Purkinje cell (primary cell): ENCODE measurements around the gene MROH2B. TPM values are rescaled to one million over a fixed set of nuclear protein-coding genes. Genes with fewer than 3 reads are reported as not detected.

Source experiments
- polyA plus RNA-seq: library from polyadenylated mRNA; unstranded; fragments of >200 nt; fragmentation: Nextera tagmentation; gene quantifications from 2 replicates; pipeline ENCODE4 v1.2.1, GENCODE V29; 2014

The MROH2B gene
- polyA plus RNA-seq, result not detected in 2 replicates

DNA sequence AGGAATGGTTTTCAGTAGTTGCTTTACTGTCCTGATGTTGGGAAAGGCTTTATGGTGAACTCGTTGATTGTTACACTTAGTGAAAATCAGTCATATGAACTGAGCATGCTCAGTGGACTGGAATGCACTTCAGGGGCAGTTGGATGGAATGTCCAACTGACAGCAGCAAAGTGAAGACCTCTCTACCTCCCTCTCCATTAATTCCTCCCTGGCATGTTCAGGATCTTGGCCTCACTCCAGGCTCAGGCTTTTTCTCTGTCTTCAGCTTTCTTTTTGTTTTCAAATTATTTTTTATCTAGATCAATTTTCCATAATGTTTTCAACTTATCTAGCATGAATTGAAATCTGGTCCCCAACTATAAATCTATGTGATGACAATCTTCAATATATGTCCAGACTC, at the start of gene MROH2B:
Gene MROH2B (minus strand): TSS at position 101 of the 400 bp plus-strand sequence. CDS start 490 bp downstream, outside the sequence.

Other genes starting within 250 kb of the MROH2B start
- gene RPL37, start 236.1 kb downstream of the MROH2B start, polyA plus RNA-seq, result 491 and 580 TPM in 2 replicates
- 0.22 TPM in 1 of 2 replicates, not detected in the other for gene CARD6, start 230.0 kb downstream of the MROH2B start, polyA plus RNA-seq
- gene C7, start 161.8 kb downstream of the MROH2B start, polyA plus RNA-seq, result 0.28 TPM in 1 of 2 replicates, not detected in the other
- gene C6, start 142.2 kb upstream of the MROH2B start, polyA plus RNA-seq, result not detected in 2 replicates